H9 (cell line): Measurements from ENCODE around the gene GPN2. TPM values are rescaled to one million over a fixed set of nuclear protein-coding genes. Genes with fewer than 3 reads are reported as not detected.

Experiments
- DNase-seq: peaks from one replicate; pipeline ENCODE4 v3.0.0-alpha.2; 2017
- H2AFZ ChIP-seq: one replicate; pipeline ENCODE4 v1.6.1; 2013; ENCODE audit warnings: mild to moderate bottlenecking, low read length, control low read depth, moderate library complexity
- H2AK5ac ChIP-seq: 2 replicates; pipeline ENCODE4 v1.6.1; 2013; ENCODE audit warnings: low read length, control low read depth, mixed read lengths; ENCODE audit not compliant: insufficient read length
- H2BK120ac ChIP-seq: one replicate; pipeline ENCODE4 v1.6.1; 2013; ENCODE audit warnings: low read depth, mild to moderate bottlenecking, low read length, control low read depth, inconsistent platforms; ENCODE audit not compliant: poor library complexity, severe bottlenecking
- H2BK12ac ChIP-seq: 2 replicates; pipeline ENCODE4 v1.6.1; 2013; ENCODE audit warnings: low read length, control low read depth, mixed read lengths, low read depth; ENCODE audit not compliant: insufficient read length
- H2BK15ac ChIP-seq: 2 replicates; pipeline ENCODE4 v1.6.1; 2013; ENCODE audit warnings: low read depth, low read length, control low read depth
- H2BK20ac ChIP-seq: one replicate; pipeline ENCODE4 v1.6.1; 2013; ENCODE audit warnings: low read depth, mild to moderate bottlenecking, low read length, control low read depth, inconsistent platforms; ENCODE audit not compliant: poor library complexity, severe bottlenecking
- H2BK5ac ChIP-seq: 2 replicates; pipeline ENCODE4 v1.6.1; 2013; ENCODE audit warnings: low read length, control low read depth, mixed read lengths; ENCODE audit not compliant: insufficient read length
- H3K14ac ChIP-seq: 2 replicates; pipeline ENCODE4 v1.6.1; 2013; ENCODE audit warnings: low read length, control low read depth; ENCODE audit not compliant: insufficient read depth
- H3K18ac ChIP-seq: 2 replicates; pipeline ENCODE4 v1.6.1; 2013; ENCODE audit warnings: low read depth, mild to moderate bottlenecking, mixed read lengths, low read length, control low read depth; ENCODE audit not compliant: insufficient read length
- H3K23ac ChIP-seq: 2 replicates; pipeline ENCODE4 v1.6.1; 2013; ENCODE audit warnings: low read length, control low read depth, mixed read lengths, low read depth; ENCODE audit not compliant: insufficient read length
- H3K23me2 ChIP-seq: 2 replicates; pipeline ENCODE4 v1.6.1; 2013; ENCODE audit warnings: low read depth, mild to moderate bottlenecking, mixed read lengths, low read length, control low read depth; ENCODE audit not compliant: insufficient read length, poor library complexity, severe bottlenecking
- H3K27ac ChIP-seq: 2 replicates; pipeline ENCODE4 v1.5.1; 2013; ENCODE audit warnings: low read length, control low read depth, mixed read lengths, low read depth; ENCODE audit not compliant: insufficient read length
- H3K27me3 ChIP-seq: 2 replicates; pipeline ENCODE4 v1.6.1; 2013; ENCODE audit warnings: low read length, control low read depth, inconsistent platforms; ENCODE audit not compliant: insufficient read depth
- H3K4ac ChIP-seq: 2 replicates; pipeline ENCODE4 v1.6.1; 2013; ENCODE audit warnings: low read depth, mild to moderate bottlenecking, control low read depth, inconsistent platforms, low read length, moderate library complexity
- H3K4me1 ChIP-seq: 2 replicates; pipeline ENCODE4 v1.6.1; 2013; ENCODE audit warnings: low read length, control low read depth, inconsistent platforms; ENCODE audit not compliant: insufficient read depth
- H3K4me2 ChIP-seq: 2 replicates; pipeline ENCODE4 v1.6.1; 2013; ENCODE audit warnings: low read length, control low read depth, mixed read lengths; ENCODE audit not compliant: insufficient read length, insufficient read depth
- H3K56ac ChIP-seq: 2 replicates; pipeline ENCODE4 v1.6.1; 2013; ENCODE audit warnings: low read depth, mild to moderate bottlenecking, mixed read lengths, low read length, control low read depth; ENCODE audit not compliant: insufficient read length
- H3K79me1 ChIP-seq: 2 replicates; pipeline ENCODE4 v1.6.1; 2013; ENCODE audit warnings: low read depth, mild to moderate bottlenecking, moderate library complexity, low read length, control low read depth, inconsistent platforms; ENCODE audit not compliant: insufficient read depth, poor library complexity, severe bottlenecking
- H3K79me2 ChIP-seq: 2 replicates; pipeline ENCODE4 v1.6.1; 2013; ENCODE audit warnings: low read length, control low read depth, inconsistent platforms; ENCODE audit not compliant: insufficient read depth
- H3K9ac ChIP-seq: 2 replicates; pipeline ENCODE4 v1.6.1; 2013; ENCODE audit warnings: low read length, control low read depth, mixed read lengths; ENCODE audit not compliant: insufficient read length; ENCODE audit errors: extremely low read depth
- H3K9me3 ChIP-seq: one replicate; pipeline ENCODE4 v1.6.1; 2013; ENCODE audit warnings: low read depth, low read length, inconsistent platforms; ENCODE audit not compliant: control insufficient read depth
- H3T11ph ChIP-seq: one replicate; pipeline ENCODE4 v1.6.1; 2013; ENCODE audit warnings: mild to moderate bottlenecking, low read length, control low read depth, inconsistent platforms
- H4K20me1 ChIP-seq: one replicate; pipeline ENCODE4 v1.6.1; 2013; ENCODE audit not compliant: control insufficient read depth, insufficient read length, insufficient read depth
- H4K5ac ChIP-seq: 2 replicates; pipeline ENCODE4 v1.6.1; 2013; ENCODE audit warnings: low read depth, mild to moderate bottlenecking, mixed read lengths, low read length, control low read depth; ENCODE audit not compliant: insufficient read length
- H4K8ac ChIP-seq: replicated peaks from 2 replicates; pipeline ENCODE4 v1.6.1; 2013; ENCODE audit warnings: low read length, control low read depth, mixed read lengths, low read depth; ENCODE audit not compliant: insufficient read length
- H4K91ac ChIP-seq: 2 replicates; pipeline ENCODE4 v1.6.1; 2013; ENCODE audit warnings: low read depth, mild to moderate bottlenecking, moderate library complexity, mixed read lengths, low read length, control low read depth; ENCODE audit not compliant: insufficient read length
- H3K27ac Mint-ChIP-seq, 3 experiments: 2 replicates in 2 of 3; 3 replicates in 1 of 3; pipeline ENCODE4 v1.8.0; 2020 to 2021; ENCODE audit warnings: mixed read lengths in 3 of 3, mild to moderate bottlenecking in 1 of 3, moderate library complexity in 1 of 3
- H3K27me3 Mint-ChIP-seq: 2 replicates; pipeline ENCODE4 v1.8.0; 2021; ENCODE audit warnings: low read depth, mild to moderate bottlenecking, moderate library complexity, mixed read lengths
- H3K36me3 Mint-ChIP-seq, 3 experiments: 2 replicates in 2 of 3; 3 replicates in 1 of 3; pipeline ENCODE4 v1.8.0; 2020 to 2021; ENCODE audit warnings: low read depth in 3 of 3, mixed read lengths in 3 of 3; ENCODE audit not compliant: insufficient read depth in 1 of 3
- H3K4me1 Mint-ChIP-seq, 2 experiments: 2 replicates each; pipeline ENCODE4 v1.8.0; 2020; ENCODE audit warnings: mixed read lengths in 2 of 2
- H3K4me3 Mint-ChIP-seq, 2 experiments: 2 replicates in 1 of 2; 3 replicates in 1 of 2; pipeline ENCODE4 v1.8.0; 2020 to 2021; ENCODE audit warnings: mild to moderate bottlenecking in 2 of 2, mixed read lengths in 2 of 2, moderate library complexity in 1 of 2
- H3K9me3 Mint-ChIP-seq, 2 experiments: 2 replicates in 1 of 2; 3 replicates in 1 of 2; pipeline ENCODE4 v1.8.0; 2020; ENCODE audit warnings: mild to moderate bottlenecking in 2 of 2, mixed read lengths in 2 of 2, moderate library complexity in 1 of 2
- CTCF ChIP-seq: fragments of 200-600 bp; sonication (generic); conservative IDR thresholded peaks from 3 replicates; pipeline ENCODE4 v1.8.0; 2021; ENCODE audit warnings: antibody characterized with exemption, mild to moderate bottlenecking
- WGBS: extraction: QIAGEN DNeasy Blood & Tissue Kit; methylation state at CpG from one replicate; pipeline ENCODE4 v1.1.7; 2013; ENCODE audit warnings: missing lambda C conversion rate, low lambda C conversion rate, mixed read lengths; ENCODE audit not compliant: insufficient read length; ENCODE audit errors: extremely low coverage; 5-methylcytosine and 5-hydroxymethylcytosine counted together
- total RNA-seq: library from RNA; stranded (reverse); gene quantifications from 2 replicates; pipeline ENCODE4 v1.2.1, GENCODE V29; 2021

The GPN2 gene
- total RNA-seq, 1 experiment from 2014 or later = 47.8 TPM

- H3K79me1 ChIP-seq = no peaks in the 10 kb centered on the region
- Mint-ChIP-seq H3K27me3 (peaks cover 10% of the 10 kb centered on the region), H3K4me1 (no peaks in the 10 kb centered on the region), H3K27ac (no peak overlapping the region), H3K36me3 (no peaks in the 10 kb centered on the region), H3K9me3 (no peaks in the 10 kb centered on the region), H3K4me3 (no peak overlapping the region)
- H4K5ac ChIP-seq = no peak overlapping the region
- H3K23me2 ChIP-seq = peaks cover 3% of the 10 kb centered on the region
- H4K20me1 ChIP-seq = no peaks in the 10 kb centered on the region
- no peak overlapping the region for H3K27ac ChIP-seq
- no CpG with 5 or more reads among the region's 2 CpGs for WGBS
- no peak overlapping the region for H3K56ac ChIP-seq
- H3T11ph ChIP-seq = no peak overlapping the region
- H3K79me2 ChIP-seq = no peaks in the 10 kb centered on the region
- H2AK5ac ChIP-seq = no peak overlapping the region
- H3K4me2 ChIP-seq = no peak overlapping the region
- no peak overlapping the region for H3K18ac ChIP-seq
- no peak overlapping the region for H2BK20ac ChIP-seq
- H3K23ac ChIP-seq = no peak overlapping the region
- no peak overlapping the region for H2BK120ac ChIP-seq
- H3K9me3 ChIP-seq = no peaks in the 10 kb centered on the region
- H3K9ac ChIP-seq = no peak overlapping the region
- H2BK12ac ChIP-seq = no peak overlapping the region
- no peak overlapping the region for H2BK5ac ChIP-seq
- TF ChIP-seq CTCF = no peak
- no peak overlapping the region for H4K8ac ChIP-seq
- no peak overlapping the region for H4K91ac ChIP-seq
- no peaks in the 10 kb centered on the region for H3K4me1 ChIP-seq
- H3K4ac ChIP-seq = no peak overlapping the region
- no peak for DNase-seq
- H2AFZ ChIP-seq = no peak overlapping the region
- H2BK15ac ChIP-seq = no peak overlapping the region
- no peaks in the 10 kb centered on the region for H3K27me3 ChIP-seq
- H3K14ac ChIP-seq = no peak overlapping the region
These were observed 22.0 kb upstream of the GPN2 start for GRCh38 chr1:26912147-26912490.
